HepG2 (cell line): ENCODE results near the gene C14orf119. TPM values are rescaled to one million over a fixed set of nuclear protein-coding genes. Genes with fewer than 3 reads are reported as not detected.

Experiments used
- BORCS8-MEF2B ChIP-seq: sonication (generic); formaldehyde crosslinking; IDR thresholded peaks from 2 replicates; pipeline ENCODE4 v1.8.0; 2022; ENCODE audit warnings: mild to moderate bottlenecking, missing genetic modification reagents
- FOXK2 ChIP-seq: fragments of 450-650 bp; IDR thresholded peaks from 2 replicates; pipeline ENCODE4 v1.6.1; 2016
- GATAD1 ChIP-seq: IDR thresholded peaks from 2 replicates; pipeline ENCODE4 v1.6.1; 2016; ENCODE audit warnings: missing genetic modification reagents, missing compliant biosample characterization
- HOXA5 ChIP-seq: sonication (generic); formaldehyde crosslinking; IDR thresholded peaks from 2 replicates; pipeline ENCODE4 v1.4.0; 2020; ENCODE audit warnings: missing genetic modification reagents
- KAT8 ChIP-seq: IDR thresholded peaks from 2 replicates; pipeline ENCODE4 v1.6.1; 2016; ENCODE audit warnings: missing genetic modification reagents, missing compliant biosample characterization
- KDM5B ChIP-seq: sonication (generic); formaldehyde crosslinking; IDR thresholded peaks from 2 replicates; pipeline ENCODE4 v1.4.0; 2020; ENCODE audit warnings: missing genetic modification reagents, mild to moderate bottlenecking, borderline replicate concordance
- KLF12 ChIP-seq: sonication (generic); formaldehyde crosslinking; IDR thresholded peaks from 2 replicates; pipeline ENCODE4 v1.4.0; 2020; ENCODE audit warnings: missing genetic modification reagents, borderline replicate concordance
- PHB2 ChIP-seq: fragments of 450-650 bp; IDR thresholded peaks from 2 replicates; pipeline ENCODE4 v1.6.1; 2018; ENCODE audit not compliant: partially characterized antibody
- PHF20 ChIP-seq: sonication (generic); formaldehyde crosslinking; IDR thresholded peaks from 2 replicates; pipeline ENCODE4 v1.5.0; 2020; ENCODE audit warnings: mild to moderate bottlenecking, missing genetic modification reagents
- POGZ ChIP-seq: sonication (generic); formaldehyde crosslinking; IDR thresholded peaks from 2 replicates; pipeline ENCODE4 v1.4.0; 2020; ENCODE audit warnings: mild to moderate bottlenecking, missing genetic modification reagents
- SRSF9 ChIP-seq: fragments of 200-400 bp; formaldehyde crosslinking; IDR thresholded peaks from 2 replicates; pipeline ENCODE4 v1.6.1; 2018; ENCODE audit warnings: borderline replicate concordance, mild to moderate bottlenecking, low read depth, low read length; ENCODE audit not compliant: insufficient read depth, poor library complexity, severe bottlenecking
- ZNF30 ChIP-seq: sonication (generic); formaldehyde crosslinking; IDR thresholded peaks from 2 replicates; pipeline ENCODE4 v1.5.0; 2020; ENCODE audit warnings: mild to moderate bottlenecking, missing genetic modification reagents
- ZNF501 ChIP-seq: sonication (generic); formaldehyde crosslinking; IDR thresholded peaks from 2 replicates; pipeline ENCODE4 v1.5.1; 2020; ENCODE audit warnings: mild to moderate bottlenecking, moderate library complexity, missing genetic modification reagents
- ZNF724P ChIP-seq: sonication (generic); formaldehyde crosslinking; IDR thresholded peaks from 2 replicates; pipeline ENCODE4 v1.8.0; 2022; ENCODE audit warnings: missing genetic modification reagents, borderline replicate concordance
- ZNF883 ChIP-seq: sonication (generic); formaldehyde crosslinking; IDR thresholded peaks from 2 replicates; pipeline ENCODE4 v1.5.1; 2020; ENCODE audit warnings: mild to moderate bottlenecking, missing genetic modification reagents; ENCODE audit errors: not compliant biosample characterization
- polyA plus RNA-seq, 8 experiments: library from polyadenylated mRNA; depleted of rRNA in 3 of 8; stranded (reverse) in 7 of 8; unstranded in 1 of 8; fragments of >200 nt; fragmentation: Illumina TruSeq in 4 of 8; extraction: Trizol in 4 of 8; gene quantifications; 2 replicates each; pipeline versions ENCODE4 v1.2.1 to v1.2.3, GENCODE V29; 2011 to 2016; ENCODE audit warnings: low read depth in 4 of 8, missing spikeins in 1 of 8, mixed read lengths in 1 of 8; ENCODE audit not compliant: insufficient read depth in 1 of 8
- total RNA-seq, 5 experiments: library from RNA; depleted of rRNA; stranded (reverse); fragments of >200 nt; fragmentation: Illumina TruSeq; extraction: Trizol; gene quantifications; 2 replicates each; pipeline ENCODE4 v1.2.3, GENCODE V29; 2016; ENCODE audit warnings: low read depth in 1 of 5
- TF ChIP-seq, protein P1 (sequence below): sonication (generic); formaldehyde crosslinking; IDR thresholded peaks from 2 replicates; pipeline ENCODE4 v1.4.0; 2020; ENCODE audit warnings: mild to moderate bottlenecking, missing genetic modification reagents
- TF ChIP-seq, protein P2 (sequence below): sonication (generic); formaldehyde crosslinking; IDR thresholded peaks from 2 replicates; pipeline ENCODE4 v1.5.1; 2020; ENCODE audit warnings: mild to moderate bottlenecking, missing genetic modification reagents, borderline replicate concordance
- TF ChIP-seq, protein P3 (sequence below): sonication (generic); formaldehyde crosslinking; IDR thresholded peaks from 2 replicates; pipeline ENCODE4 v1.4.0; 2020; ENCODE audit warnings: mild to moderate bottlenecking, missing genetic modification reagents

Gene C14orf119
- total and polyA plus RNA-seq, 2 of the 13 experiments (the other 11 are each of a cell fraction or from before 2014, with no cell fraction given) = 117 to 206 TPM

DNA sequence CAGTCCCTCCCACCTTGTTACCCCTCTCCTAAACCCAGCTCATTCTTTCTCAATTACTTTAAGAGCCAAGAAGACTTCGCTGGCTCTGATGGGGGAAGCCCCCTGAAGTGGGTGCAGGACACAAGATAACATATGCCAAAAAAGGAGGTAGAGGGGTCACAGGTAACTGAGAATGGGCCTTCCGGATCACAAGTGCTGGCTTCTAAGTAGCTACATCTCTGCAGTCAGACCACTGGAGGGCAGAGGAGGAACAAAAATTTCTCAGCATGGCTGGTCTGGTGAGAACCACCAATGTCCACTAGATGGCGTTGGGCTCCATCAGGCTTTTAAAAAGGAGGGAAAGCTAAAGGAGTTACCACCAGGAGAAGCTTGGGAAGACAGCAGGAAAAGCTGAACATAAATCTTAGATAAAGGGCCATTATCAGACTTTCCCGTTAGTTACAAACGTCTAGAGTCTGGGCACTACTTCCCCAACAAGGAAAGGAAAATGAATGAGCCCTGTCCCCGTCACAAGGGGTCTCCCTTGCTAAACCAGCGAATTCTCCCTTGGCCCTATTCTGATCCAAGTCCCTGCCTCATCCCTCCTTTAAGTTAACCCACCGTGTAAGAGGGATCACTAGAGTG, 26.4 kb upstream of the C14orf119 start (continued):
- TF ChIP-seq, protein P1, sequence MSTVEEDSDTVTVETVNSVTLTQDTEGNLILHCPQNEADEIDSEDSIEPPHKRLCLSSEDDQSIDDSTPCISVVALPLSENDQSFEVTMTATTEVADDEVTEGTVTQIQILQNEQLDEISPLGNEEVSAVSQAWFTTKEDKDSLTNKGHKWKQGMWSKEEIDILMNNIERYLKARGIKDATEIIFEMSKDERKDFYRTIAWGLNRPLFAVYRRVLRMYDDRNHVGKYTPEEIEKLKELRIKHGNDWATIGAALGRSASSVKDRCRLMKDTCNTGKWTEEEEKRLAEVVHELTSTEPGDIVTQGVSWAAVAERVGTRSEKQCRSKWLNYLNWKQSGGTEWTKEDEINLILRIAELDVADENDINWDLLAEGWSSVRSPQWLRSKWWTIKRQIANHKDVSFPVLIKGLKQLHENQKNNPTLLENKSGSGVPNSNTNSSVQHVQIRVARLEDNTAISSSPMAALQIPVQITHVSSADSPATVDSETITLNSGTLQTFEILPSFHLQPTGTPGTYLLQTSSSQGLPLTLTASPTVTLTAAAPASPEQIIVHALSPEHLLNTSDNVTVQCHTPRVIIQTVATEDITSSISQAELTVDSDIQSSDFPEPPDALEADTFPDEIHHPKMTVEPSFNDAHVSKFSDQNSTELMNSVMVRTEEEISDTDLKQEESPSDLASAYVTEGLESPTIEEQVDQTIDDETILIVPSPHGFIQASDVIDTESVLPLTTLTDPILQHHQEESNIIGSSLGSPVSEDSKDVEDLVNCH (CRISPR knock-in tag) = no peak
- TF ChIP-seq ZNF724P (CRISPR knock-in tag) = peak; percentile 66; the same call in 1 of the 2 replicates
- no peak for TF ChIP-seq ZNF30 (CRISPR knock-in tag)
- TF ChIP-seq, protein P2, sequence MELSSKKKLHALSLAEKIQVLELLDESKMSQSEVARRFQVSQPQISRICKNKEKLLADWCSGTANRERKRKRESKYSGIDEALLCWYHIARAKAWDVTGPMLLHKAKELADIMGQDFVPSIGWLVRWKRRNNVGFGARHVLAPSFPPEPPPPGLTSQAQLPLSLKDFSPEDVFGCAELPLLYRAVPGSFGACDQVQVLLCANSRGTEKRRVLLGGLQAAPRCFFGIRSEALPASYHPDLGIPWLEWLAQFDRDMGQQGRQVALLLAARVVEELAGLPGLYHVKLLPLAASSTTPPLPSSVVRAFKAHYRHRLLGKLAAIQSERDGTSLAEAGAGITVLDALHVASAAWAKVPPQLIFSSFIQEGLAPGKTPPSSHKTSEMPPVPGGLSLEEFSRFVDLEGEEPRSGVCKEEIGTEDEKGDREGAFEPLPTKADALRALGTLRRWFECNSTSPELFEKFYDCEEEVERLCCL (CRISPR knock-in tag) = 0 out of 2 replicates have a peak, but pooled peaks have one; percentile 49
- no peak for TF ChIP-seq ZNF883 (CRISPR knock-in tag)
- TF ChIP-seq, protein P3, sequence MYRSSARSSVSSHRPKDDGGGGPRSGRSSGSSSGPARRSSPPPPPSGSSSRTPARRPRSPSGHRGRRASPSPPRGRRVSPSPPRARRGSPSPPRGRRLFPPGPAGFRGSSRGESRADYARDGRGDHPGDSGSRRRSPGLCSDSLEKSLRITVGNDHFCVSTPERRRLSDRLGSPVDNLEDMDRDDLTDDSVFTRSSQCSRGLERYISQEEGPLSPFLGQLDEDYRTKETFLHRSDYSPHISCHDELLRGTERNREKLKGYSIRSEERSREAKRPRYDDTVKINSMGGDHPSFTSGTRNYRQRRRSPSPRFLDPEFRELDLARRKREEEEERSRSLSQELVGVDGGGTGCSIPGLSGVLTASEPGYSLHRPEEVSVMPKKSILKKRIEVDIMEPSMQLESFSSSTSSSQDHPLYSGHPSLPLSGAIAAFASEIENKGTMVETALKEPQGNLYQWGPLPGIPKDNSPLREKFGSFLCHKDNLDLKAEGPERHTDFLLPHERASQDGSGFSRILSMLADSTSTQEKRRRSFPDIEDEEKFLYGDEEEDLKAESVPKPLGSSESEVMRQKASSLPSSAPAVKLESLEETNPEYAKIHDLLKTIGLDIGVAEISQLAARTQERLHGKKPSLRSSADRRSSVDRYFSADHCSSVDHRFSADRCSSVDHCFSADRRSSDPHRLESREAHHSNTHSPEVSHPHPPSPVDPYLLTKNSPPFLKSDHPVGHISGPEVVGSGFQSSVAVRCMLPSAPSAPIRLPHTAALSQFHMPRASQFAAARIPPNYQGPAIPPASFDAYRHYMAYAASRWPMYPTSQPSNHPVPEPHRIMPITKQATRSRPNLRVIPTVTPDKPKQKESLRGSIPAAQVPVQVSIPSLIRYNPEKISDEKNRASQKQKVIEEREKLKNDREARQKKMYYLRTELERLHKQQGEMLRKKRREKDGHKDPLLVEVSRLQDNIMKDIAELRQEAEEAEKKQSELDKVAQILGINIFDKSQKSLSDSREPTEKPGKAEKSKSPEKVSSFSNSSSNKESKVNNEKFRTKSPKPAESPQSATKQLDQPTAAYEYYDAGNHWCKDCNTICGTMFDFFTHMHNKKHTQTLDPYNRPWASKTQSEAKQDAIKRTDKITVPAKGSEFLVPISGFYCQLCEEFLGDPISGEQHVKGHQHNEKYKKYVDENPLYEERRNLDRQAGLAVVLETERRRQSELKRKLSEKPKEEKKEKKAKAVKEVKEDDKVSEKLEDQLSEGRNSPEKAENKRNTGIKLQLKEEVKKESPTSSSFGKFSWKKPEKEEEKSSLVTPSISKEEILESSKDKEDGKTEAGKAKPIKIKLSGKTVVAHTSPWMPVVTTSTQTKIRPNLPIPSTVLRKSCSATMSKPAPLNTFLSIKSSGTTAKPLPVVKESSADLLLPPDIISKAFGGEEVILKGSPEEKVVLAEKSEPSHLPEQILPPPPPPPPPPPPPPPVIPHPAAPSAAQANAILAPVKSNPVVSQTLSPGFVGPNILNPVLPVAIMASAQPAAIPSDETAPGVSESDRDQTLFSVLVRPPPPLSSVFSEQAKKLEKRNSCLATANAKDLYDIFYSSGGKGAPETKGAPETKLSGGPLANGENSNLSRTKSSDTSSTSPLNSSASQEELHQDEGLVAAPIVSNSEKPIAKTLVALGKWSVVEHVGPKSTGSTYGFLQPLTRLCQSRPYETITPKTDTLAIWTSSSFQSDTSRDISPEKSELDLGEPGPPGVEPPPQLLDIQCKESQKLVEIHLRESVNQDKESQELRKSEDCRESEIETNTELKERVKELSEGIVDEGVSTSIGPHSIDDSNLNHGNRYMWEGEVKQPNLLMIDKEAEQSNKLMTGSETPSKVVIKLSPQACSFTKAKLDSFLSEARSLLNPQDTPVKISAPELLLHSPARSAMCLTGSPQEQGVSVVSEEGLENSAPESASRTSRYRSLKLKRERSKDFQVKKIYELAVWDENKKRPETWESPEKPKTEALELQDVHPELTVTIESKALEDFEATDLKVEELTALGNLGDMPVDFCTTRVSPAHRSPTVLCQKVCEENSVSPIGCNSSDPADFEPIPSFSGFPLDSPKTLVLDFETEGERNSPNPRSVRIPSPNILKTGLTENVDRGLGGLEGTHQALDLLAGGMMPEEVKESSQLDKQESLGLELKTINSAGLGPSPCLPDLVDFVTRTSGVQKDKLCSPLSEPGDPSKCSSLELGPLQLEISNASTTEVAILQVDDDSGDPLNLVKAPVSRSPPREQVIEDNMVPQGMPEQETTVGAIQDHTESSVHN (CRISPR knock-in tag) = no peak; the same call in 1 of the 2 replicates
- TF ChIP-seq POGZ (CRISPR knock-in tag) = peak; percentile 67; the same call in 1 of the 2 replicates
- no peak for TF ChIP-seq PHF20 (CRISPR knock-in tag)
- peak; percentile 95; the same call in 1 of the 2 replicates for TF ChIP-seq HOXA5 (CRISPR knock-in tag)
- TF ChIP-seq ZNF501 (CRISPR knock-in tag) = peak; percentile 58; the same call in 1 of the 2 replicates
- no peak for TF ChIP-seq SRSF9
- no peak; the same call in 1 of the 2 replicates for TF ChIP-seq KLF12 (CRISPR knock-in tag)
- TF ChIP-seq FOXK2 = no peak
- no peak for TF ChIP-seq PHB2
- TF ChIP-seq BORCS8-MEF2B (CRISPR knock-in tag) = peak; percentile 81
- TF ChIP-seq KAT8 = peak; percentile 80
- TF ChIP-seq GATAD1 (CRISPR knock-in tag) = peak; percentile 81
- TF ChIP-seq KDM5B (CRISPR knock-in tag) = no peak
